NB4 (cell line): ENCODE data around the gene MYH10.

Experiments
- CTCF ChIP-seq: IDR thresholded peaks from one replicate; pipeline ENCODE4 v1.5.1; 2012; ENCODE audit warnings: low read depth, low read length
- MAX ChIP-seq: IDR thresholded peaks from 2 replicates; pipeline ENCODE4 v1.6.1; 2011; ENCODE audit warnings: low read depth, low read length
- MYC ChIP-seq: IDR thresholded peaks from 2 replicates; pipeline ENCODE4 v1.6.1; 2011; ENCODE audit warnings: low read depth, low read length

GRCh38 chr17:8489841-8490240 is 140.7 kb downstream of the MYH10 start:
- TF ChIP-seq CTCF (no peak), MAX (no peak), MYC (no peak)
